Mesothelial cell of epicardium (in vitro differentiated cells): ENCODE results near the gene RHOBTB3. TPM values are rescaled to one million over a fixed set of nuclear protein-coding genes. Genes with fewer than 3 reads are reported as not detected.
"Not testable (repeated sequence)": the region's sequence is repeated elsewhere in the genome, so short reads cannot be mapped to it uniquely, and the experiment has no call there.

ENCODE experiments used
- DNase-seq, 2 experiments: peaks; one replicate each; pipeline ENCODE4 v3.0.0; 2021; ENCODE audit warnings: low spot score in 2 of 2; ENCODE audit not compliant: unreplicated experiment in 2 of 2
- H3K27ac Mint-ChIP-seq: 2 replicates; pipeline ENCODE4 v1.8.0; 2021; ENCODE audit warnings: mixed read lengths
- H3K27me3 Mint-ChIP-seq: 2 replicates; pipeline ENCODE4 v1.8.0; 2021; ENCODE audit warnings: low read depth, mixed read lengths
- H3K36me3 Mint-ChIP-seq: 2 replicates; pipeline ENCODE4 v1.8.0; 2021; ENCODE audit warnings: mixed read lengths
- H3K4me1 Mint-ChIP-seq: 2 replicates; pipeline ENCODE4 v1.8.0; 2021; ENCODE audit warnings: mixed read lengths
- H3K4me3 Mint-ChIP-seq: 2 replicates; pipeline ENCODE4 v1.8.0; 2021; ENCODE audit warnings: mild to moderate bottlenecking, moderate library complexity, mixed read lengths
- H3K9me3 Mint-ChIP-seq: 2 replicates; pipeline ENCODE4 v1.8.0; 2021; ENCODE audit warnings: mixed read lengths
- CTCF ChIP-seq: fragments of 200-600 bp; sonication (generic); IDR thresholded peaks from one replicate; pipeline ENCODE4 v1.5.0; 2021; ENCODE audit warnings: antibody characterized with exemption; ENCODE audit not compliant: unreplicated experiment
- total RNA-seq: library from RNA; stranded (reverse); gene quantifications from 3 replicates; pipeline ENCODE4 v1.2.1, GENCODE V29; 2021

RHOBTB3 gene
- total RNA-seq, 1 donor from 2014 or later = 153 TPM

- peaks cover 4% of the 10 kb centered on the region for H3K9me3 Mint-ChIP-seq
- TF ChIP-seq CTCF = no peak
- H3K27me3 Mint-ChIP-seq = no peaks in the 10 kb centered on the region
- H3K4me3 Mint-ChIP-seq = no peak overlapping the region
- DNase-seq = no peak
- H3K4me1 Mint-ChIP-seq = peaks cover 34% of the 10 kb centered on the region
- H3K27ac Mint-ChIP-seq = peak overlapping the region; percentile 81
- H3K36me3 Mint-ChIP-seq = peaks cover 7% of the 10 kb centered on the region
Observed at GRCh38 chr5:95712347-95712958, 18.7 kb upstream of the RHOBTB3 start.

GRCh38 chr5:95713246-95713645 is 17.9 kb upstream of the RHOBTB3 start:
- peaks cover 28% of the 10 kb centered on the region for H3K4me1 Mint-ChIP-seq
- H3K27me3 Mint-ChIP-seq, DNase-seq, H3K36me3 Mint-ChIP-seq, H3K9me3 Mint-ChIP-seq, H3K4me3 Mint-ChIP-seq, H3K27ac Mint-ChIP-seq: not testable (repeated sequence)

GRCh38 chr5:95713960-95714710 is 17.0 kb upstream of the RHOBTB3 start:
- H3K27me3 Mint-ChIP-seq = no peaks in the 10 kb centered on the region
- H3K9me3 Mint-ChIP-seq = peaks cover 4% of the 10 kb centered on the region
- H3K4me3 Mint-ChIP-seq = no peak overlapping the region
- H3K36me3 Mint-ChIP-seq = peaks cover 7% of the 10 kb centered on the region
- DNase-seq = no peak
- TF ChIP-seq CTCF = no peak
- H3K4me1 Mint-ChIP-seq = peaks cover 28% of the 10 kb centered on the region
- peak overlapping the region; percentile 1 for H3K27ac Mint-ChIP-seq

- no peaks in the 10 kb centered on the region for H3K27me3 Mint-ChIP-seq
- H3K9me3 Mint-ChIP-seq = peaks cover 4% of the 10 kb centered on the region
- H3K36me3 Mint-ChIP-seq = peaks cover 7% of the 10 kb centered on the region
- peaks cover 27% of the 10 kb centered on the region for H3K4me1 Mint-ChIP-seq
- H3K27ac Mint-ChIP-seq = no peak overlapping the region
- no peak for DNase-seq
- TF ChIP-seq CTCF = no peak
- no peak overlapping the region for H3K4me3 Mint-ChIP-seq
Observed at GRCh38 chr5:95715799-95716461, 15.2 kb upstream of the RHOBTB3 start.

- Mint-ChIP-seq H3K27me3 (no peaks in the 10 kb centered on the region), H3K9me3 (peaks cover 4% of the 10 kb centered on the region), H3K4me3 (no peak overlapping the region), H3K27ac (no peak overlapping the region), H3K36me3 (peaks cover 7% of the 10 kb centered on the region), H3K4me1 (peaks cover 24% of the 10 kb centered on the region)
- no peak for TF ChIP-seq CTCF
- DNase-seq = no peak
Observed at GRCh38 chr5:95717439-95717838, 13.7 kb upstream of the RHOBTB3 start.

- peaks cover 7% of the 10 kb centered on the region for H3K36me3 Mint-ChIP-seq
- no peak overlapping the region for H3K4me3 Mint-ChIP-seq
- peaks cover 30% of the 10 kb centered on the region for H3K4me1 Mint-ChIP-seq
Observed at GRCh38 chr5:95718203-95718602, 12.9 kb upstream of the RHOBTB3 start.

More at GRCh38 chr5:95718203-95718602, 12.9 kb upstream of the RHOBTB3 start:
- Mint-ChIP-seq H3K27me3 (no peaks in the 10 kb centered on the region), H3K9me3 (peaks cover 4% of the 10 kb centered on the region), H3K27ac (no peak overlapping the region)
- TF ChIP-seq CTCF = no peak
- DNase-seq = no peak
